DND-41 (cell line): ENCODE data around the gene IPO11.

Experiments used
- EZH2 ChIP-seq: IDR thresholded peaks from 3 replicates; pipeline ENCODE4 v1.6.1; 2012; ENCODE audit warnings: borderline replicate concordance, low read depth, mild to moderate bottlenecking, moderate library complexity, low read length, inconsistent platforms; ENCODE audit not compliant: severe bottlenecking
- TF ChIP-seq, protein P1 (sequence below): IDR thresholded peaks from 2 replicates; pipeline ENCODE4 v1.5.1; 2012; ENCODE audit warnings: borderline replicate concordance, low read length, moderate library complexity, mild to moderate bottlenecking; ENCODE audit not compliant: poor library complexity, severe bottlenecking; ENCODE audit errors: extremely low read depth

DNA sequence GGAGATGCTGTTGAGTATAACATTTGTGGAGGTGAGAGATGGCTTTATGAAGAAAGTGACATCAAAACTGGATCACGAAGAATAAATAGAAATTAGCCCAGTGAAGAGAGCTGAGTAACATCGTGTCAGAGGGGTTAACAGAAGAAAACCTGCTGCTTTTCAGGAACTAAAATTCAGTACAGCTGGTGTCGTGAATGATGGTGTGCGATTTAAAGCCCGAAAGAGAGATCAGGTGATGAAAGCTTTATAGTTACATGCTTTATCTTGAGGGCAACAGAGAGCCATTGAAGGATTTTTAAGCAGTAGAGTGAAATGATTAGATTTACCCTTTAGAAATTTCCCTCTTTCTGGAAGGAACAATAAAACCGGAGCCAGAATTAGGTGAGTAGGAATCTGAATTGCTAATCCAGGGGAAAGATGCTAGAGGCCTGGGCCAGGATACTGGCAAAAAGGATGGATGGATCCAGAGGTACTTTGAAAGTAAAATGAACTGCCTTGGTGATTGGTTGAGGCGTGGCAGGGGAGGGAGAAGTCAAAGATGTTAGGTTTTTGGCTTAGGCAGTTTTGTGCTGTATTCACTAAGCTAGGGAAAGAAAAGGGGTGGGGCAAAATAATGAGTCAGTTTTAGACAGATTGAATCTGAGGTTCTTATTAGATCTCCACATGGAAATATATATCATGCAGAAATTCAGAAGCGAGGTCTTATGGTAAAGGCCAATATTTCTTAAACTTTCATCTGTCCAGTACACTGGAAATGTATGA is 169.5 kb downstream of the IPO11 start:
- TF ChIP-seq, protein P1, sequence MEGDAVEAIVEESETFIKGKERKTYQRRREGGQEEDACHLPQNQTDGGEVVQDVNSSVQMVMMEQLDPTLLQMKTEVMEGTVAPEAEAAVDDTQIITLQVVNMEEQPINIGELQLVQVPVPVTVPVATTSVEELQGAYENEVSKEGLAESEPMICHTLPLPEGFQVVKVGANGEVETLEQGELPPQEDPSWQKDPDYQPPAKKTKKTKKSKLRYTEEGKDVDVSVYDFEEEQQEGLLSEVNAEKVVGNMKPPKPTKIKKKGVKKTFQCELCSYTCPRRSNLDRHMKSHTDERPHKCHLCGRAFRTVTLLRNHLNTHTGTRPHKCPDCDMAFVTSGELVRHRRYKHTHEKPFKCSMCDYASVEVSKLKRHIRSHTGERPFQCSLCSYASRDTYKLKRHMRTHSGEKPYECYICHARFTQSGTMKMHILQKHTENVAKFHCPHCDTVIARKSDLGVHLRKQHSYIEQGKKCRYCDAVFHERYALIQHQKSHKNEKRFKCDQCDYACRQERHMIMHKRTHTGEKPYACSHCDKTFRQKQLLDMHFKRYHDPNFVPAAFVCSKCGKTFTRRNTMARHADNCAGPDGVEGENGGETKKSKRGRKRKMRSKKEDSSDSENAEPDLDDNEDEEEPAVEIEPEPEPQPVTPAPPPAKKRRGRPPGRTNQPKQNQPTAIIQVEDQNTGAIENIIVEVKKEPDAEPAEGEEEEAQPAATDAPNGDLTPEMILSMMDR, result no peak
- TF ChIP-seq EZH2, result no peak
